Endothelial cell of umbilical vein (primary cell): ENCODE results near the gene SULT1C2. TPM values are rescaled to one million over a fixed set of nuclear protein-coding genes. Genes with fewer than 3 reads are reported as not detected.

Experiments used
- BruUV-seq: library from RNA; stranded (reverse); fragments of 400-500 nt; replicated peaks from 2 replicates; lab custom pipeline; 2021; lab: Mats Ljungman, UMichigan
- CTCF ChIA-PET: fragments of 300-600, 350-600 bp; sonication (Branson Sonifier 250); formaldehyde crosslinking; loops from one replicate; lab custom pipeline; 2021; ENCODE audit warnings: antibody characterized with exemption, inconsistent platforms; lab: Charles Lee
- POLR2A ChIA-PET: fragments of 300-600, 350-600 bp; sonication (Branson Sonifier 250); formaldehyde crosslinking; loops from one replicate; lab custom pipeline; 2021; ENCODE audit warnings: antibody characterized with exemption, inconsistent platforms; lab: Charles Lee
- DNase-seq: peaks from one replicate; pipeline ENCODE4 v3.0.0-alpha.2; 2011; ENCODE audit warnings: low read depth, low spot score
- FAIRE-seq: peaks from 2 replicates; lab custom pipeline; 2011; peaks lifted over from hg19 to GRCh38; lab: Jason Lieb, UNC
- H2AFZ ChIP-seq: 2 replicates; pipeline ENCODE4 v1.6.0; 2012; ENCODE audit warnings: low read depth, low read length, control low read depth, inconsistent platforms
- H3K27ac ChIP-seq: 2 replicates; pipeline ENCODE4 v1.5.1; 2011; ENCODE audit warnings: low read depth, mild to moderate bottlenecking, control low read depth, low read length, moderate library complexity; ENCODE audit not compliant: insufficient read depth
- H3K27me3 ChIP-seq, 2 experiments: 2 replicates each; pipeline versions ENCODE4 v1.6.0 to v1.6.1; 2011; ENCODE audit warnings: low read length in 2 of 2, mixed read lengths in 1 of 2; ENCODE audit not compliant: control insufficient read depth in 2 of 2, insufficient read depth in 2 of 2
- H3K36me3 ChIP-seq, 2 experiments: 2 replicates in 1 of 2; 3 replicates in 1 of 2; pipeline ENCODE4 v1.5.1; 2011; ENCODE audit warnings: low read length in 2 of 2, mild to moderate bottlenecking in 1 of 2, moderate library complexity in 1 of 2; ENCODE audit not compliant: control insufficient read depth in 2 of 2, insufficient read depth in 2 of 2; ENCODE audit errors: extremely low read depth in 1 of 2
- H3K4me1 ChIP-seq: 3 replicates; pipeline ENCODE4 v1.5.1; 2011; ENCODE audit warnings: mild to moderate bottlenecking, low read length; ENCODE audit not compliant: control insufficient read depth, insufficient read depth; ENCODE audit errors: extremely low read depth
- H3K4me2 ChIP-seq: 2 replicates; pipeline ENCODE4 v1.6.1; 2011; ENCODE audit warnings: low read length, control low read depth, mixed read lengths; ENCODE audit not compliant: insufficient read depth
- H3K4me3 ChIP-seq, 3 experiments: fragments of 200-600 bp in 1 of 3; sonication (generic), shearing (Covaris generic) in 1 of 3; replicated peaks in 1 of 3; 2 replicates each; pipeline ENCODE4 v1.5.1; 2011 to 2016; ENCODE audit warnings: control low read depth in 3 of 3, low read length in 3 of 3, mild to moderate bottlenecking in 2 of 3, inconsistent platforms in 1 of 3, low read depth in 1 of 3, moderate library complexity in 1 of 3; ENCODE audit not compliant: insufficient read depth in 1 of 3
- H3K79me2 ChIP-seq: 2 replicates; pipeline ENCODE4 v1.6.0; 2012; ENCODE audit warnings: low read length, inconsistent platforms; ENCODE audit not compliant: control insufficient read depth, insufficient read depth
- H3K9ac ChIP-seq: replicated peaks from 2 replicates; pipeline ENCODE3; 2011; ENCODE audit warnings: low read length, control low read depth; ENCODE audit not compliant: insufficient read depth; ENCODE audit errors: extremely low read depth
- H3K9me1 ChIP-seq: replicated peaks from 3 replicates; pipeline ENCODE4 v1.6.0; 2011; ENCODE audit warnings: mild to moderate bottlenecking, low read length; ENCODE audit not compliant: control insufficient read depth, insufficient read depth; ENCODE audit errors: extremely low read depth
- H3K9me3 ChIP-seq: replicated peaks from 2 replicates; pipeline ENCODE4 v1.5.1; 2012; ENCODE audit warnings: low read length, inconsistent platforms; ENCODE audit not compliant: control insufficient read depth, insufficient read depth
- H4K20me1 ChIP-seq: replicated peaks from 2 replicates; pipeline ENCODE3; 2011; ENCODE audit warnings: mild to moderate bottlenecking, low read length; ENCODE audit not compliant: control insufficient read depth, insufficient read depth; ENCODE audit errors: extremely low read depth
- EZH2 ChIP-seq: IDR thresholded peaks from 2 replicates; pipeline ENCODE4 v1.6.1; 2012; ENCODE audit warnings: borderline replicate concordance, low read depth, mild to moderate bottlenecking, moderate library complexity, low read length, inconsistent platforms; ENCODE audit not compliant: severe bottlenecking
- FOS ChIP-seq: IDR thresholded peaks from 2 replicates; pipeline ENCODE4 v1.6.1; 2011; ENCODE audit warnings: mild to moderate bottlenecking, low read length, moderate library complexity, borderline replicate concordance; ENCODE audit not compliant: insufficient read depth
- GATA2 ChIP-seq: IDR thresholded peaks from 2 replicates; pipeline ENCODE4 v1.7.0; 2011; ENCODE audit warnings: low read depth, mild to moderate bottlenecking, moderate library complexity, mixed read lengths, low read length; ENCODE audit not compliant: insufficient read length, insufficient read depth
- MAX ChIP-seq: IDR thresholded peaks from 2 replicates; pipeline ENCODE4 v1.6.1; 2011; ENCODE audit not compliant: insufficient read depth, insufficient read length
- MYC ChIP-seq: IDR thresholded peaks from one replicate; pipeline ENCODE4 v1.6.1; 2011; ENCODE audit warnings: mild to moderate bottlenecking, low read depth, low read length
- POLR2A ChIP-seq: IDR thresholded peaks from 2 replicates; pipeline ENCODE4 v1.6.1; 2012; ENCODE audit warnings: low read depth, mild to moderate bottlenecking, control low read depth, low read length
- POLR2AphosphoS5 ChIP-seq: IDR thresholded peaks from 2 replicates; pipeline ENCODE4 v1.6.1; 2012; ENCODE audit warnings: low read depth, mild to moderate bottlenecking, control low read depth, low read length, moderate library complexity; ENCODE audit not compliant: insufficient read depth
- dilution Hi-C: fragments of 300-500 bp; cut with MboI; formaldehyde crosslinking; loops from one replicate; pipeline ENCODE4 v1.15.0; 2019; ENCODE audit warnings: low sequenced_read_pairs; ENCODE audit not compliant: extremely low pct_ligation_motif_present
- intact Hi-C: fragments of 100-400 bp; cut with micrococcal nuclease; formaldehyde crosslinking; loops from one replicate; pipeline ENCODE4 v1.10.0; 2022
- polyA plus RNA-seq, 4 experiments: library from polyadenylated mRNA; depleted of rRNA in 3 of 4; stranded (reverse) in 3 of 4; unstranded in 1 of 4; fragments of >200 nt; gene quantifications; 2 replicates each; pipeline versions ENCODE4 v1.2.1 to v1.2.3, GENCODE V29; 2011 to 2012; ENCODE audit warnings: missing spikeins in 1 of 4
- total RNA-seq: library from RNA; stranded (reverse); gene quantifications from 2 replicates; pipeline ENCODE4 v1.2.3, GENCODE V29; 2021

SULT1C2 gene
- total and polyA plus RNA-seq, 2 donors (not counting 3 experiments of a cell fraction or from before 2014, with no cell fraction given), result not detected

GRCh38 chr2:108266218-108266617 lies 22.5 kb upstream of the SULT1C2 start:
- no peak overlapping the region for H2AFZ ChIP-seq
- BruUV-seq, result no TSS peak
- no peaks in the 10 kb centered on the region for H3K79me2 ChIP-seq
- H3K4me3 ChIP-seq, result no peak overlapping the region
- no peaks in the 10 kb centered on the region for H3K27me3 ChIP-seq
- H3K9me3 ChIP-seq, result no peaks in the 10 kb centered on the region
- no peaks in the 10 kb centered on the region for H3K4me1 ChIP-seq
- intact Hi-C loops, result no loop called here
- ChIA-PET POLR2A (no interaction called here), CTCF (no interaction called here)
- TF ChIP-seq GATA2 (no peak), EZH2 (no peak), FOS (no peak), POLR2AphosphoS5 (no peak), MYC (no peak)
- dilution Hi-C loops, result no loop called here
- H3K9ac ChIP-seq, result no peak overlapping the region
- DNase-seq (no peak), FAIRE-seq (no peak)
- H4K20me1 ChIP-seq, result no peaks in the 10 kb centered on the region
- no peak overlapping the region for H3K4me2 ChIP-seq
- H3K27ac ChIP-seq, result no peak overlapping the region
- no peaks in the 10 kb centered on the region for H3K9me1 ChIP-seq
- no peaks in the 10 kb centered on the region for H3K36me3 ChIP-seq

DNA sequence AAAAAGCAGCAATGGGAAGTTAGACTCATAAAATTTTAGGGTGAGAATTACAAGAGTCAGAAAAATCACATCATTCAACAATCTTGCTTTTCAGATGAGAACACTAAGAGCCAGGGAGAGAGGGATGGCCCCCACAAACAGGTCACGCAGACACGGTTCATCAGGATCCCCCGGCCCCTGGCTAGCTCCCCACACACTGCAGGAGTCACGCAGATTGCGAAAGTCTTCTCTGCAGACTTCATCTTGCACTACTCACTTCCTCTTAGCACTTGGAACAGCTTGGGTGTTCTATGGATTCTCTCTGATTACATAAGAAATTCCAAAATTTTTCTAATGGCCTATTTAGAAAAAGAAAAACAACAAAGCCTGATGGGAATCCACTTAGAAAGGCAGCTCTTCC lies 21.6 kb upstream of the SULT1C2 start:
- H3K4me3 ChIP-seq, result no peak overlapping the region
- H3K4me2 ChIP-seq, result no peak overlapping the region
- no peaks in the 10 kb centered on the region for H3K36me3 ChIP-seq
- FAIRE-seq (no peak), DNase-seq (no peak)
- no peak overlapping the region for H3K9ac ChIP-seq
- H3K27me3 ChIP-seq, result no peaks in the 10 kb centered on the region
- no peak overlapping the region for H2AFZ ChIP-seq
- no peaks in the 10 kb centered on the region for H4K20me1 ChIP-seq
- H3K9me1 ChIP-seq, result no peaks in the 10 kb centered on the region
- H3K79me2 ChIP-seq, result no peaks in the 10 kb centered on the region
- no peaks in the 10 kb centered on the region for H3K4me1 ChIP-seq
- TF ChIP-seq POLR2AphosphoS5 (no peak), GATA2 (no peak), MYC (no peak), POLR2A (no peak), MAX (no peak), FOS (no peak)
- POLR2A ChIA-PET, result no interaction called here
- H3K27ac ChIP-seq, result no peak overlapping the region
- no peaks in the 10 kb centered on the region for H3K9me3 ChIP-seq
- dilution Hi-C loops (no loop called here), intact Hi-C loops (no loop called here)
- CTCF ChIA-PET, result no interaction called here
- no TSS peak for BruUV-seq
